Stimulated activated CD4-positive, alpha-beta T cell treated with anti-CD3 and anti-CD28 coated beads, Interleukin-4, amount 100 ng/mL, for 1 hour (primary cell): ENCODE measurements around the gene TBX4.
"Not testable (repeated sequence)": the region's sequence is repeated elsewhere in the genome, so short reads cannot be mapped to it uniquely, and the experiment has no call there.

ENCODE experiments used
- DNase-seq: peaks from one replicate; pipeline ENCODE4 v3.0.0-alpha.2; 2020

TBX4 gene

DNA sequence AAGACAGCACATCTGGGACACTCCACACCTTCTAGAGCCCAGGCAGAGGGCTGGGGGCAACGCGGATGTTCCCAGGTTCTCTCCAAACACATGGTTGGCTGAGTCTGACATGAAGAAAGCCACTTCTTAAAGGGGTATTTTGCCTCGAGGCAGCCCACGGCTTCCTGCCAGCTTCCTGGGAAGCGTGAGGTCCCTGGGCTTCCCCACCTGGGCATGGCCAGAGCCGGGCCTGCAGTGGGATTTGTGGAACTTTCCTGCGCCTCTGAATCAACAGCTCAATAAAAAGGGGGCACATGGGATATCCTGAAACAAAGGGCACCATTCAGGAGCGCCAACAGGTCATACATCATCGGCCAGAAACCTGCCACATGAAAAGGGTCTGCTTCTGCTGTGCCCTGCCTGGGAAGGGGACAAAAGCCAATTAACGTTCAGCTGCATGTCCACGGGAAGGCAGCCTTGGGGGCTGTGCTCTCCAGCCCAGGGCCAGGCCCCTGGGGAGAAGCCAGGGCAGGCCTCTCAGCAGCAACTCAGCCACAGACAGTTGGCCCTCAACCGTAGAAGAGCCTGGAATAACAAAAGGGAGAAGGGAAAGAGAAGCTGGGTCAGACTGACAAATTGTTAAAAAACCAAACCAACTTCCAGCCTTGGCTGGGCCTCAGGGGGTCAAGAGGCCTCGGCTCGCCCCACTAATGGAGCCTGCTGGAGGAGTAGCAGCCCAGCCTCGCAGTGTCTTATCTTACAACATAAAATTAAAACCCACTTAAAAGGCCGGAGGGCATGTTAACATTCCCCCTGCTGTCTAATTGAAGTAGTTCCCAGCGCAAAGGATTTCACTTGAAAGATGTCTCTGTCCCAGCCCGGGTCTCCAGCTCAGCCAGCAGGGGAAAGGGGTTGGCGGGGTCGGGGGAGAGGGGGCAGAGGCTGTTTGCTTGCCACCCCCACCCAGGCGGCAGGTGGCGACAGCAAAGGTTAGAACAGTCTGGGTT is 34.2 kb downstream of the TBX4 start:
- no peak for DNase-seq

DNA sequence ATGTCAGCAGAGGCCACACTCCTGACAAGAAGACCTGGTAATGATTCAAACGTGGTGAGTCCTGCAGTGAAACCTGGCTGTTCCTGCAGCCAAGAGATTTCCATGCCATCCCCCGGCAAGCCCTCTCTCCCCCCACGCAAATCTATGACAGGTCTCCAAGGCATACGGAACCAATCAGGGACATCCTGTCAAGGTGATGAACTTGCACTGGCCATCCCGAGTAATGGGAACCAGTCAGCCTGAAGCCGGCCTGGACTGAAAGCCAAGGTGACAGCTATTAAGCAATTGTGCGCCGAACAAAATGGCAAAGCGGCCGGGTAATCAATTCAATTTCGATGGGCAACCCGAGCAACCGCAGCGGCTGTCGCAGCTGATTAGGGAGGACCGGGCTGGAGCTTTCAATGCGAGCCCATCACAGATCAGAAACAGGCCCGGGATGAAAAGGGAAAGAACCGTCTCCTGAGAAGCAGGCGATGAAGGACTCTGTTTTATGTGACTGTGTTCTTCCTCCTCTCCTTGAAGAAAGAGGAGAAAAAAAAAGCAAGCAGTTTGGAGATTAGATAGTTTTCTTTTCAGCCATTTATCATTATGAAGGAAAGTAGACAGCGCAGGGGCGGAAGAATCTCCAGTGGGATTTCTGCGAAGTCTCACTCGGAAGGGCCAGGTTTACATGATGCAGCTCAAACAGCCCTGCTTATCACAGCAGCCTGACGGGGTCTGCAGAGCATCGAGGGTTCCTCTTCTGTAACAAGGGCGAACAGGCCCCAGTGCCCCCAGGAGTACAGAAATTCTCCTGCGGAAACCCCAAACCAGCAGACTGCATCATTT is 35.2 kb downstream of the TBX4 start:
- no peak for DNase-seq

DNA sequence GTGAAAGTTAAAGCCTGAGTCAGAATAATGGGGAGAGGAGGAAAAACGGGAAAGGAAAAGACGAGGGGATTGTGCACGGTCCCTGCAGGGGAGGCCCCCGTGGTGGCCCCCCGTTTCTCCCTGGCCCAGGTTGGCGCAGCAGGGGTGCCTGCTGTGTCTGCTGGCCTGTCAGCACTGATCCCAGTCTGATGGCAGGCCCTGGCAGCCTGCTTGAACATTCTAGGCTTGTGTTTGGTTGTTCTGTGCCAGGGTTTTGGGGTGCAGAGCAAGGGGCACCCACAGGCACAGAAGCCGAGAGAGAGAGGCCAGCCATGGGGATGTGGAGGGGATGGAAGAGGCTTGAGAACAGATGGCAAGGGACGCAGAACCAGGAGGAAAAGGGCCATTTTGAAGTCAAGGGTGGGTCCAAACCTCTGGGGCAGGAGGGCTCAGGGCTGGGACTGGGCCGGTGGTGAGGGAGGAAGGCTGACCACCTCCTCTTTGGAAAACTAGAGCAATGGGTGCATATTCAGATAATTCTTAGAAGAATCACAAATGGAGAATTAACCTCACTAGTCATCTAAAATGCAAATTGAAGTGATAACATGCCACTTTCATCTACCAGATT is 35.9 kb downstream of the TBX4 start:
- no peak for DNase-seq

DNA sequence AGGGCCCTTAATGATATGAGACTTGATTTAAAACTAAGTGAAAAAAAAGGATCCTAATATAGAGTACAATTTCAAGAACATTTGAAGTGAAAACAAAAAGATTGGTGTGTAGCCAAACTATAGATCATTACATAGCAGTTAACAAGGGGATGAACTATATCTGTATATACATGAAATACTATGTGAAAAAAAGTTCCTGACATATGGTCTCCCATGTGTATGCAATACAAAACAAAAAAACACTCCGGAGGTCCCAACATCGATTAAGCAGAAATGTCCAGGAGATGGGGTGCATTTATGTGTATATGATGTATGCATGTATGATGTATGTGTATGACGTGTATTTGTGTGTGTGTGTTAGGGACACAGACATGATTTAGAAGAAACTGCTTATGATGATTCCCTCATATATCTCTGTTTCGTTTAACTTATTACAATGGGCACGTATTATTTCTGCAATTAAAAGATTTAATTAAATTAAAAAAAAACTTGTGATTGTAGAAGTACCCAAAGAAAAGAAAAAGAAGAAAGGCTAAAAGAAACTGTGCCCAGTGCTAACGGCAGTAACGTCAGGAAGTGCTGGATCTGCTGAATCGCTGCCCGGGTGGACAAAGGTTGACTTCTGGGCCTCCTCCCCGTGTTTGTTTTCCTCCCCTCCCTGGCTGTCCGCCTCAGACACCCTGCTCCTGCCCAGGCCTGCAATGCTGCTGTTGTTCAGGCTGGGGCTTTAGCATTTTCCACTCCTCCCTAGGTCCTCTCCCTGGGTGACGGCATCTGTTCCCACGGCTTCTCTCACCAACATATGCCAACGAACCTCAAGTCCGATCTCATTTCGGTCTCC is 36.9 kb downstream of the TBX4 start:
- DNase-seq: no peak

DNA sequence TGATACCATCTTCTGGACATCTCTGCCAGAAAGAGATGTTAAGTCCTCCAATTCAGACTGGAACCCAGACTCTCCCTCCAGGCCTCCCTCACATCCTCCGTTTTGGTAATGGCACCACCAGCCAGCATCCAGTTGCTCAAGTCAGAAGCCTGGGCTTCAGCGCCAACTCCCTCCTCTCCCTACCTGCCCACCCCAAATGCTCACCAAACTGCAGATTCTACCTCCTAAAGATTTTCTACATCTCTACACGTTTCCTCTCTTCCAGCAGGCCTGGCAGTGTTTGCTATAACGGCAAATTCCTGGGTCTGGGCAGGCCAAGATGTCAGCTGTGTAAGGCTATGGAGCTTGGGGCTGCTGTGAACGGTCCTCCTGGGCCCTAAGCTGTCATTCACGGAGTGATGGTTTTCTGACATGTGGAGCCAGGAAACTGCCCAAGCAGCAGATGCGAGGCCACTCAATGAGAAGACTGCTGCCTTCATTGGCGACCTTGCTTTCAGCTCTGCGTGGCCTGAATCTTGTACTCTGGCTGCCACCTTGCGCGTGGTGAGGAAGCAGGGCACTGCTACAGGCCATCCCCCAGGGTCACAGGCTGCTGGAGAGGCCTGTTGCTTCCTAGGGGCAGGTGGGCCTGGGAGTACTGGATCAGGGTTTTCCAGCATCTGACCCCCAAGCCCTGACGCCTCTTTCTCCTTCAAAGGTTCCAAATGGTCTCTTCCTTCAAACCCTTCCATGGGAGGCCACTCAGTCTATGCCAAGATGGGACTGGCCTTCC is 37.7 kb downstream of the TBX4 start:
- DNase-seq: no peak

DNA sequence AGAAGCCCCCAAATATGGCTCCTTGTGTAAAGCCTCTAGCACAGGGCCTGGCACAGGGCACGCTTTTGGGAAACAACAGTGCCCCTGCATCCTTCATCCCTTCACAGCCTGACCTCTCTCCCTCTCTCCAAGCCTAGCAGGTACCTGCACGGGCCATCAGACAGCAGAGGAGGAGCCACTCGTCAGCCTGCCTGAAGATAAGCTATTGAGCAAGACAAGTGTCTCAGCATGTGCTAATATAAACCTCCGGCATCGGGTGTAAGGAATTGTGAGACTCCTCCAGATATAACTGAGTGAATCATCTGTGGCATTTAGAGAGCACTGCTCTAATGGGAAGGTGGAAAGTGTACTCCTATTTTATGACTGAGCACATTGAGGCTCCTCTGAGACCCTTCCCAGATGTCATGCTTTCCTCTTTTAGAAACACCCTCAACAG is 38.3 kb downstream of the TBX4 start:
- DNase-seq: no peak

DNA sequence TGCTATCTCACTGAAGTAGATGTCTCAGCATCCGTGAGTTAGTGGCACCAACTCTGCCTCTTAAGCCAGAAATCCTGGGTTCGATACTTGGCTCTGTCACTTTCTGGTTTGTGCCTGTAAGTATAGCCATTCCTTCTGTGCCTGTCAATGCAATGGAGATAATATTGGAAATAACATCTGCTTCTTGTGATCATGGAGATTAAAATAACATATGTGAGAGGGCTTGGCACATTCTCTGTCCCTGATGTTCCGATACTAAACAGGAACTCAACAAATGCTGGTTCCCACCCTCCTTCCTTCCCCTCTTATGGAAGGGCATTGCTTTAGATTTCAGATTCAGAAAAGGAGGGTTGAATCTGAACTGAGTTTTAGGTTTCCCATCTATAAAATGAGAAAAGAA is 39.8 kb downstream of the TBX4 start:
- DNase-seq: no peak

DNA sequence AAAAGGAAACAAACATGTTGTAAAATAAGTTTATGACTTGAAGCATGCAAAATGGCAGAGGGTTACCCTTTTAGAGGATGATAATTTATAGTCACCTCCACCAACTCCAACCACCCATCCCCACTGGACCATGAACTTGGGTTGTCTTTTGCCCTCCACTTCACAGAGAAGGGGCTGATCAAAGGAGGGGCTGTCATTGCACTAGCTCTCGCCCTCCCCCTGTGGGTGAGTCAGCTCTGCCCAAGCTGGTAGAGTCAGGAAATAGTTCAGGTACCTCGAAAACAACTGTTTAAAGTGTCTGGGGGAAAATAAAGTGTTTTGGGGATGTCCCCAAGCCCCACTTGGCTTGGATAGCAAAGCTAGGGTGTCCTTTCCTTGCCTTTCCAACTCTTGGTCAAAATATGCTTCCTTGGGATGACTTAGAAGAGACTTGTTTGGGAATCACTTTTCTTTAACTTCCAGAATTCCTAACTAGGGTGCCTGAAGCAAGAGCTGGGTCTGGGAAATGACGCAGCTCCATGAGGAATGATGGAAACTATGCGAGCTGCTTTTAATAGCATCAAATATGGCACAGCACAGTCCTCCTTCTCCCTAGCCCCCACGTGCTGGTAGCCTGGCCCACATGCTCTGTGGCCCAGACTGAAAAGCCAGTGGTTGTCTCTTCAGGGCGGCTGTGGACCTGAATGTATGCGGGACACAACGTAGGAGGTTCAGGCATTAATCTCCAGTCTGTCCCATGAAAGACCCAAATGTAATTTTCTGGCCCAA is 40.7 kb downstream of the TBX4 start:
- DNase-seq: no peak

DNA sequence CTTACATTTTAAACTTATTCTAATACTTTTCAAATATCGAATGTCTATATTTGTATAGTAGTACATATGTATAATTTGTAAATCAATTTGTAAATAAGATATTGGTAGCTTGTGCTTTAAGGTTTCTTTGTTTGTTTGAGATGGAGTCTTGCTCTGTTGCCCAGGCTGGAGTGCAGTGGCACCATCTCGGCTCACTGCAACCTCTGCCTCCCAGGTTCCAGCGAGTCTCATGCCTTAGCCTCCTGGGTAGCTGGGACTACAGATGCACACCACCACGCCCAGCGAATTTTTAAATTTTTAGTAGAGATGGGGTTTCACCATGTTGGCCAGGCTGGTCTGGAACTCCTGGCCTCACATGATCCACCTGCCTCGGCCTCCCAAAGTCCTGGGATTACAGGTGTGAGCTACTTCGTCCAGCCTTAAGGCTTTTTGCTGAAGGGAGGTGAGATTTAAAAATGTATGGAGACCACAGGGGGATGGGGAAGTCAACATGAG is 41.7 kb downstream of the TBX4 start:
- not testable (repeated sequence) for DNase-seq

DNA sequence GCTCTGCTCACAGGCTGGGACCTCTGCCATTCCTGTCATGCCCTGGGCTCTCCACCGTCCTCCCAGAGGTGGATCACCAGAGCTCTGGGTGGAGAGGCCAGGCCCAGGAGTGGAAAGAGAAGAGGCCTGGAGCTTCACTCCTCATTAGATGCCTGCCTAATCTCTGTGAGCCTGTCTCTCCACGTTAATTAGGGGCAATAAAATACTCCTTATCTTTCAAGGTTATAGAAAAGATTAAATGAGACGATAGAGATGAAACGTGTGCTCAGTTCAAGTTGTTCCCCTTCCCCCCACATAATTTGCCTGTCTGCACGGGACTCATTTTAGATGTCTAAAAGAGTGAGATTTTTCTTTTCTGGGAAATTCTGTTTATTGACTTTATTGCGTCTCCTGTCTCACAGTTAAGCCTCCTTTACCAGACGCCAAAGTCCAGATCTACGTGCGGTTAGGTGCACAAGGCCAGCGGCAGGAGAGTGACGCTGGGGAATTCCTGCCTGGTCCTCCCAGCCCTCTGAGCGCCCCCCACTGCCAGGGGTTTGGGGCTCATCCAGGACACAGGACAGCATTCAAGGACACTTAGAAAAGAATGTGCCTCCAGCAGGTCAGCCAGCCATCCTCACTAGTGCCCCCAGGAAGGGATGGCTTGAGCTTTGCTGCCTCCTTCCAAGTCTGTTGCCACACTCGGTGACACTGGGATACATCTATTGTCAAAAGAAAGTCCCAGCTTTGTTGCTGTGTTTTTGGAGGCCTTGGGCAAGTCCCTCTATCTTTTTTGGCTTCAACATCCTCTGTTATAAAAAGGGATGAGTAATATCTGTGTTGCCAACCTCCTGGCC is 42.3 kb downstream of the TBX4 start:
- DNase-seq: no peak

DNA sequence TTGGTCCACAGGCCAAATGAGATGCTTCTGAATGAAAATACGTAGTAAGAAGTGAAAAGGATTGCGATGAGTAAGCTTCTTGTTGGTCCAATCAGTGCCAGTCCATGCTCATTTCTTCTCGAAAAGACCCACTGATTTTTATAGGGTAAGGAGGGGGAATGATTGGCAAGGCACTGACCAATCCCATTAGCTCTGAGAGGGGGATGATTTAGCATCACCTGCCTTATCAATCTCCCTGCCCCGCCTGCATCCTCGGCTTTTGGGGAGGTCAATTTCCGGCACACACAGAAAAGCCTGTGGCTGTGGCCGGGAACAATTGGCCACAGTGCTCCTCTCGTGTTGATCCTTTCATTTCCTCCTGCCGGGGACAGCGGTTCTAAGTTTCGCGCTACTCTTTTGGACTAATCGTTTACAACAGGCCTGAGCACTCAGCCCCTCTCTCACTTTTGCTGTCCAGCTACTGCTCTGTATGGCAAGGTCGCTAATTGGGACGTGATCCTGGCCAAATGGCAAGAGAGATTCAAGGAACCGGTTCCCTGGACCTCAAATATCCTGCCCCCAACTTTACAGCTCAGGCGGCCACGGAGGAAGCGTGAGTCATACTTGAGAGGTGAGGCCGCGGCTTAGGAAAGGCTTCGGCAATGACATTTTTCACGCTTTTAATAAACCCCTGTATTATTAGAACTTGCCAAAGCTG is 43.1 kb downstream of the TBX4 start:
- DNase-seq: no peak

DNA sequence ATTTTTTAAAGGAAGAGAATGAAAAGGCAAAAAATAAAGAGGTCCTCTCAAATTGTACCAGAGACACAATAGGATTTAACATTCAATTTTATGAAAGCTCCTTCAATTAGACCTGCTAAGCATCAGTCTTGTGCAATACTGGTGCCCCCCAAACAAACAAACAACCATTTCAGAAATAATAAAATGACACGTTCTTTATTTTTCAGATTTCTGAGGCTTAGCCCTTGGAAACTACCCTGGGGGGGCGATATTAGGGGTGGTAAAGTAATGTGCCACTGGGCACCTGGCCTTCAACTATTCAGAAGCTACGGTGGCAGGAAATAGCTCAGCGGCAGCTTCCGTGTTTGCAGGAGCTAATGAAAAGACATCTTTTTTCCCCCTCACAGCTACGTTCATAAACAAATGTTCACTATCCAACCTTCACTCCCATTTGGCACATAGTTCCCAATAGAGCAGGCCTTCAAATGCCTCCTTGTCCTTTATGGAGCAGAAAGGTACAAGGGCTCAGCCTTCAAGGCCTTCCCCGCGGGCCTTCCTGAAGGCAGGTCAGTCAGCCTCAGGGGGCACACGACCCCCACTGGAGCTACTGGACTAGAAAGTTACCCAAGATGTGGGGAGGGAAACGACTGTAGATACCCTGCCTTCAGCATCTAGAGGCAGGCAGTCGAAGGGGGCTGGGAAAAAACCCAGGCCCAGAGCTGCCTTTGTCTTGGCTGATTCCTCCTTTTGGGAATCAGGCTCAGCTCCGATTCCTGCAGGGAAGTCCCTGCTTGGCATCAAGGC is 44.1 kb downstream of the TBX4 start:
- DNase-seq: no peak

DNA sequence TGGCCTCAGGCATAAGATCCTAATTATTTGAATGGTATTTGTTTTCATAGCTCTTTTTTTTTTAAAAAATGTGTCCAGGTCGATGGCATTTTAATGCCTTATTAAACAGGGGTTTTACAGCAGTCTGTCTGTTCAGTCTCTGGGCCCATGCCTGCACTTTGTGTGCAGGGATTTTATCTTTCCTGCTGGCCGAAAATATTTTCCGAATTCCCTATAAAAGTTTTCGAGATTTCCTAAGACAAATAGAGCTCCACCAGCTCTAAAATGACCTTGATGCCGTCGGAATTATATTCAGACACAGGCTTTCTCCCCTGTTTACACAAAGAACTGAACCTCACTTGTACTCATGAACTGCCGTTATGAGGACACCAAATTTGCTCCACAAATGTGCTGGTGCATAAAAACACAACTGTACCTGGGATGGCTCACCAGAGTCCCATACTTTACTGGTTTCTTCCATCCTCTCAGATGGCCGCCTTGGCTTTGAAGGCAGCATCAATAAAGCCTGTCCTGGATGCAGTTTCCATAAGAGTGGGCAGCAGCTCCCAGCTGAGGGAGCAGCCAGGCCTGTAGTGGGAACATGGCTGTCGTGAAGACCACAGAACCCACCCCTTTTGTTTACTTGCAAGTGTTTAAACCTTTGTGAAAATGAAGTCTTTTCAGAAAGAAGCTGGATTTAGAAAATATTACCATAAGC is 44.9 kb downstream of the TBX4 start:
- no peak for DNase-seq

DNA sequence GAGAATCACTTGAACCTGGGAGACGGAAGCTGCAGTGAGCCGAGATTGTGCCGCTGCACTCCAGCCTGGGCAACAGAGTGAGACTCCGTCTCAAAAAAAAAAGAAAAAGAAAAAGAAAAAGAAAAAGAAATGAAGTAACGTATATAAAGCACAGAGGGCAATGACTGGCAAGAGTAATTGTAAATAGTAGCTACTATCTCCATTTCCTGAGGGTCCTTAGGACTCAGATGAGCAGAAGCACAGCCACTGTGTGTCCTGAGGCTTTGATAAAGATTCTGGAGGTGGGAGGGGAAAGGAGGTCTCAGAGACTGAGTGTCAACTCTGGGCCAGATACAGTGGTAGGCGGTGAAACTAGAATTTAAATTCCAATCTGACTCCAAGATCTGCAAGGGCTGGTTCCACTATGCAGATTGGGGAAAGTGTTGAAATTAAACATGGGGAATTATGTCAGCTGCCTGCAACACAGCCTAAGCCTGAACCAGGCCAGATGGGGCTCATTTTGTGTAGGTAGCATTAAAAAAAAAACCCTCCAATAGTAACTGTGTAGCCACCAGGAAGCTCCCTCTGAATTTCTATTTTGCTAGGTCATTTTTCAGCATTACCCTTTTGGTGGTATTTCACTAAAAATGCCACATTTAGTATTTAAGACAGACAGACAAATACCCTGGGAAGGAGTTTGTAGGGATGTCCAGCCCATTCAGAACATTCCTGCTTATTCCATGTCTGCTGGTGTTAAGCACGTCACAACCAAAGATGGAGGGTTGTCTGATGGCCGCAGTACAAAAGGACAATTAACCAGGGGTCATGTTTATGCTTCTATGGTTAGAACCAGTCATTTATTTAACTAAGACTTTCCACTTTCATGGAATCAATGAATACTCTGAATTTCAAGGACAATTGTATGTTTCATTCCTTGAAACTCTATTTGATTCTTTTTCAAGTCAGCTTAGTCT is 46.1 kb downstream of the TBX4 start:
- no peak for DNase-seq

DNA sequence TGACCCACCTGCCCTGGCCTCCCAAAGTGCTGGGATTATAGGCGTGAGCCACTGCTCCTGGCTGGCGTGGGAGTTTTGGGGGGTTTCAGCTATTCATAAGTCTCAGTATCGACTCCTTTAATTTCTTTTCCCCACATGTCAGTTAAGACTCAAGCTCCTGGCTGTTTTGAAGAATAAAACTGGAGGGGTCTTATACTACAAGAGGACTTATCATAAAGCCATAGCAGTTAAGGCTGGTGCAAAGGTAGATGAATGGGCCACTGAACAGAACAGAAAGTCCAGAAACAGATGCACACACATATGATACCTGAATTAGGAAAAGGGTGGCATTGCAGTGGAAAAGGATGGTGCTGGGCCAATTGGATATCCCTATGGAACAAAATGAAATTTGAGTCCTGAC is 47.4 kb downstream of the TBX4 start:
- no peak for DNase-seq

DNA sequence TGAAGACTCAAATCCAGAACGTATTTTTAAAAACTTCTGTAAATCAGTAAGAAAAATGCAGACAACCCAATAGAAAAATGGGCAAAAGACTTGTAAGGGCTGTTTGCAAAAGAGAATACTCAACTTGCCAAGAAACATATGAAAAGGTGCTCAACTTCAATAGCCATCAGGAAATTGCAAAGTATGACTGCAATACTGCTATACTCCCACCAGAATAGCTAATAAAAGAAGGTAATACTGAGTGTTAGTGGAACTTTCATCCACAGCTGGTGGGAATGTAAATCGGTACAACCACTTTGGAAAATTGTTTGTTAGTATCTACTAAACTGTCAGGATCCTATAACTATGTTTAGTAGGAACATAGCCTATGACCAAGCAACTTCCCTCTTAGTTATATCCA is 48.1 kb downstream of the TBX4 start:
- no peak for DNase-seq
